Measurements from ENCODE around the gene SCN2A.
A peak's percentile ranks its signal among the peaks of the same experiment; 100 is the strongest.
"Not testable (repeated sequence)": the region's sequence is repeated elsewhere in the genome, so short reads cannot be mapped to it uniquely, and the experiment has no call there.

The SCN2A gene

DNA sequence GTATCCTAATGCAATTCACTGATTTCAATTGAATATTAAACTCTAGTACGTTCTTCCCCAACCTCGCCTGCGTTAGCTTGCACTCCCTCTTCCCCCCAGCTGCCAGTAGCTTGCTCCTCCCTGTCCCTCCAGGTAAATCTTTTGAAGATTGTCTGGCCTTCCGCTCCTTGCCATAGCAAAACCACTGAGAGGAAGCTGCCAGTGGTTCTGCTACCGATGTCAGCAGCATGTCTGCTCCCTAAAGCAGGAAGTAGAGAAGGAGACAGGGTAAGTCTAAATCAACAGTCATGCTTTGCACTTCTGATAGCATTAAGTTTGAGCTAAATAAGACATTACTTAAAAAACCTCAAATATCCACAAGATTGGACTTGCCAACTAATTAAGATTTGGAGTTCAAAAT lies 89.1 kb downstream of the SCN2A start:
- DNase-seq (ENCODE audit: low read depth), result no peak

GRCh38 chr2:165344276-165344675 lies 105.1 kb downstream of the SCN2A start:
- not testable (repeated sequence) for DNase-seq (ENCODE audit: low read depth)

GRCh38 chr2:165348441-165348840 lies 109.2 kb downstream of the SCN2A start:
- DNase-seq (ENCODE audit: low read depth), result no peak

DNA sequence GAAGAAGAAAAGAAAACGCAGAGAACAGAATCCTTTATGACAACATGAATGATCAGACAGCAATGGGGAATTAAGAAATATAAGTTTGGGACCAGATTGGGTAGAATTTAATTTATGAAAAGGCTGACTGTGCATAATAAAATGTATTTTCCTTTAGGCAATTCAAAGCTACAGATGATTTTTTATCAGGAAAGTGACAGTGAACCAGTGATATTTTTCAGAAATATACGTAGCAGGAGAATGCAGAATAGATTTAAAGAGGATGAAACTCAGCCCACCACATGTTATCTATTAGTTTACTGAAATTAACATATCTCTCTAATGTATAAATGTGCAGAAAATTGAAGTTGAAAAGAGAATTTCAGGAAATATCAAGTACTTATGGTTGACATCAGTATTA lies 110.0 kb downstream of the SCN2A start:
- DNase-seq (ENCODE audit: low read depth), result no peak

- no peak for DNase-seq (ENCODE audit: low read depth)
These were observed 118.5 kb downstream of the SCN2A start for GRCh38 chr2:165357758-165358157.

DNA sequence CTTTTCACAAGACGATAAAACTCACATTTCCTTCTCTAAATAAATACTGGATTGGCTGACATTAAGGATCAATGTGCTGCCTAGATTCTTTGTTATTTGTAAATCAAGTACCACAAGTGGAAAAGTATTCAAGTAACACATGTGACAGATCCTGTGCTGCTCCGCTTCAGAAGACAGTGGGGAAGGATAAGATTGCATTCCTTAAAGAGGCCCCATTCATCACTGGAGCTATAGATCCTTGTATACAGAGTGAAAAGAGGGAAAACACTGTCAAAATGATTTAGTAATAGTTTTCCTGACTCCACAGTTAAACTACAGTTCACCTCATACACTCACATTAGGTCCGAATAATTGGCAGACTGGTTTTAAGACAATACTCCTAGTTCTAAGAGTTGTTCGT lies 122.3 kb downstream of the SCN2A start:
- no peak for DNase-seq (ENCODE audit: low read depth)

GRCh38 chr2:165369131-165369897 lies 130.1 kb downstream of the SCN2A start:
- DNase-seq (ENCODE audit: low read depth), result no peak

GRCh38 chr2:165369898-165370296 lies 130.7 kb downstream of the SCN2A start:
- DNase-seq (ENCODE audit: low read depth), result no peak

DNA sequence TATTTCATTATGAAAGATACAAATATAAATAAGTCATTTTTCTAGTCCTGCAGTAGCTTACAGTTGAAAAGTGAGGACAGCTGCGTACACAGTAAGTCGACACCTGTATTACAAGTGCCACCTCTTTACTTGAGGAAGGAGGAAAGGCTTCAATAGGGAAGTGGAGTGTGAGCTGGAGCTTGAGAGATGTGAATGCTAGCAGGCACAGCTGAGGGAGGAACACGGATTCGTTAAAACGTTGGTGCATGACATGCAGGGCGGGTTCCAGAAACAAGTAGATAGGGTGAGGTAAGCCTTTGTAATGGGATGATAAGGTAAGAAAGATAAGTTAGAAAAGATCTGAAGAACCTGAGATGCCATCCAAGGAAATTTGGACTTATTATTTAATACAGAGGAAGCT lies 132.1 kb downstream of the SCN2A start:
- no peak for DNase-seq (ENCODE audit: low read depth)

DNA sequence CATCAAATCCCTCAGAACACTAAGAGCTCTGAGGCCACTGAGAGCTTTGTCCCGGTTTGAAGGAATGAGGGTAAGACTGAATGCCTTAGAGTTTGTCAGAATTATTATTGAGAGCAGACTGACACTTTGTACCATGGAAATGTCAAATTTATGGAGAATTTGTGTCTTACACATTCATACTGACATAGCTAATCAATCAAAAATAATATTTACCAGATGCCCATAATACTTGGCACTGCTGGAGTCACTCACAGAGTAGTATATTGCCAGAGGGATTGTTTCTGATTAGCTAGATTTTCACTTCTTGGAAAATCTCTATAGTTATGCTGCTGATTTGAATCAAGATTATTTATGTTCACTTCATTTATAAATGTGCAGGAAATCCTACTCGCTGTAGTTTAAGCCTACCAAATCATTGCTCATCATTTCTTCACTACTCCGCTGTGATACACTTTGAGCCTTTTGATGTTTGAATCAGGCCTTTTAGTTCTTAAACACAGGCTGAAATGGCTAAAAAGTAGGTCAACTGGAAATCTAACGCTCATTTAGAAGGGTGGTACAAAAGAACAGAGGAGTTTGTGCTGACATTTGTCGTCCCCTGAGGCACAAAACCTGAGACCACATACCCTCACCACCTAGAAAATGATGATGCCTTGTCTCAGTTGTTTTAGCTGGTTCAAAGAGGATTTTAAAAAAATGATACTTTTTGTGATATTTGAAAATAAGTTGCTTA lies 134.2 kb downstream of the SCN2A start:
- DNase-seq (ENCODE audit: low read depth), result no peak

- DNase-seq (ENCODE audit: low read depth), result no peak
These were observed 137.4 kb downstream of the SCN2A start for GRCh38 chr2:165376571-165376975.

DNA sequence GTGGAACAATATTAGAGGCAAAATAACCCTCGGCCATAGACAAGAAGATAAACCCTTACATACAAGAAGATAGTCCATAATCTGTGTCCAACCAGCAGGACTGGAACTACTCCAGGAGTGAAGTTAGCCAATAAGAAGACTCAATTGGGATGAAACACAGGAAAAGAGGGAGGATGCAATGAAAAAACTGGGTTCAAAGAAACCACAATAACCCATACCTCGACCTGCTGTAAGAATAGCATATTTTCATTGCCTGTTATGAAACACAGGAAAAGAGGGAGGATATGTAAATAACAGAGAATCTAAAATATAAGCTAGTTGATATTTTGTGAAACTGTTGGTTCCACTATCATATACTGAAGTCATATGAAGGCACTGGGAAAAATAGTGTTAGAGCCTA lies 143.1 kb downstream of the SCN2A start:
- DNase-seq (ENCODE audit: low read depth), result no peak

- no peak for DNase-seq (ENCODE audit: low read depth)
These were observed 151.7 kb downstream of the SCN2A start for GRCh38 chr2:165390875-165391274.

DNA sequence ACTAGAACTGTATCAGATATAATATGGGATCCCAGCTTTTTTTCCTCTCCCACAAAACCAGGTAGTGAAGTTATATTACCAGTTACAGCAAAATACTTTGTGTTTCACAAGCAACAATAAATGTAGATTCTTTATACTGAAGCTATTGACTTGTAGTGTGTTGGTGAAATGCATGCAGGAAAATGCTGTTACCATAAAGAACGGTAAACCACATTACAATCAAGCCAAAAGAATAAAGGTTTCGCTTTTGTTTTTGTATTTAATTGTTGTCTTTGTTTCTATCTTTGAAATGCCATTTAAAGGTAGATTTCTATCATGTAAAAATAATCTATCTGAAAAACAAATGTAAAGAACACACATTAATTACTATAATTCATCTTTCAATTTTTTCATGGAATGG lies 152.6 kb downstream of the SCN2A start:
- no peak for DNase-seq (ENCODE audit: low read depth)

DNA sequence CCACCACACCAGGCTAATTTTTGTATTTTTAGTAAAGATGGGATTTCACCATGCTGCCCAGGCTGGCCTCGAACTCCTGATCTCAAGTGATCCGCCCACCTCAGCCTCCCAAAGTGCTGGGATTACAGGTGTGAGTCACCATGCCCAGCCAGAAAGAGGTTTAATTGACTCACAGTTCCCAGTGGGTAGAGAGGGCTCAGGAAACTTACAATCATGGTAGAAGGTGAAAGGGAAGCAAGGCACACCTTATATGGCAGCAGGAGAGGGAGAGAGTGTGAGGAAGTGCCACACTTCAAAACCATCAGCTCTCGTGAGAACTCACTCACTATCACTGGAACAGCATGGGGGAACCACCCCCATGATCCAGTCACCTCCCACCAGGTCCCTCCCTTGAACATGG lies 159.4 kb downstream of the SCN2A start:
- peak; percentile 10 for DNase-seq (ENCODE audit: low read depth)

GRCh38 chr2:165401285-165401852 lies 162.2 kb downstream of the SCN2A start:
- no peak for DNase-seq (ENCODE audit: low read depth)

DNA sequence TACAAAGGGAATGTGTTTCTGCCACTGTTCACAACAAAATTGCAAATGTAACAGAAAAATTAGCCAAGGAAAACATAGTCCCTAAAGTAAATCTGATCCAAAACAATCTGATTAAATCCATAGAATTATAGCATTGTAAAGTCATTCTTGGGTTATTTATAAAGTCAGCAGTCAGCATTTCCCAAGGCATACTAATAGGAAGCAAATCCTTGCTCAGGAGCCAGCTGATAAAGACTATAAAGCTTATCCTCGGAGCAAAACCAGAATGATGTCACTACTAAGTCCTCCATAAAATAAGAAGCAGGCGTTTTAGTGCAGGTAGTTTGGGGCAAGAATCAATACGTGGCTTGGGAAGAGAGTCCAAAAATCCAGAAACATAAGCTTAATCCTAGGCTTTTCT lies 162.9 kb downstream of the SCN2A start:
- DNase-seq (ENCODE audit: low read depth), result no peak

DNA sequence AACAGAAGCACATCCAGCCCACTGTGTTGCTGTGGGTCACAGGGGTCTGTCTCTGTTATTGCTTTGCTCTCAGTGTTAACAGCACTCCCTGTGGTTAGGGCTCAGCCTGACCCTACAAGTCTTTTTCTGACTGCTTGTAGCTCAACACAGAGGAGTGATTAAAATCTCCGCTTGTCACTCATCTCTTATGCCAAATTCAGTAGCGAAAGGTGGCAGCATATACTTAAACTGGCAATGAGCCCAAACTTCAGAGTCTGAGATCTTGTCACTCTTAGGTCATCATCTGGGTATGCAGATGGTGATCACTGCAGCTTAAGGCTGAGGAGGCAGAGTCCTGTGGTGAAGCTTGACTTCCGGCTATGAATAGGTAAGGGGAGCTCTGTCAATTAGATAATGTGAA lies 167.0 kb downstream of the SCN2A start:
- no peak for DNase-seq (ENCODE audit: low read depth)

DNA sequence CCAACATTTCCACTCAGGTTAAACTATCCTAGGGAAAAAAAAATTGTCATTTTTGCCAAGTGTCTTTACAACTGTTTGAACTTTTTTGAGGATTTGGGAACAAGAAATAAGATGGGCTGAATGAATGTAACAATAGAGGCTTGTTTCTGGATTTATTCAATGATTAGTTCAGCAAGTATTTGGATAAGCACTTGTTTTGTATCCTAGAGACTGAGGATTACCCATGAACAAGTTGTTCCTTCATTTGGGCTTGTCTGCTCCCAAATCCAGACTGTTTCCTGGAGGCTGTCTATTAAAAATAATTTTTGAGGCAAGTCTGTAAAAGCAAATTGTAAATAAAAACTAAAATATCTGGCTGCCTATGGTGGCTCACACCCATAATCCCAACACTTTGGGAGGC lies 168.3 kb downstream of the SCN2A start:
- DNase-seq (ENCODE audit: low read depth), result no peak

DNA sequence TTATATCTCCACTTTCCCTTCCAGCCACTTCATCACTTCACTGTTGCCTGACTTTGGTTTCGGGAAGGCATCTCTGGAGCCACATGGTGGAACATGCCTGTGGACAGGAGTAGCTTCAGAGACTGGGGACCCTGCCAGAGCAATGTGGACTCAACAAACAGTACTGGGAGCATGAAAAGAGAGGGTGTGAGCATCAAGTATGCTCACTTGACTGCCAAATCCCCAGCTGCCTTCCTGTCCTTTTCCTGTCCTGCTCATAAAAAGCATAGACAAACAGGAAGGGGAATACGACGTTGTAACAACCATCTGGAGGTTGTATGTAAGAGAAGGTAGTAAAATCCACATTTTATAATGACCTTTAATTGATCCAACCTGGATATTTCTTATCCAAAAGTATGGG lies 169.0 kb downstream of the SCN2A start:
- DNase-seq (ENCODE audit: low read depth), result no peak

GRCh38 chr2:165410276-165410675 lies 171.1 kb downstream of the SCN2A start:
- DNase-seq (ENCODE audit: low read depth), result no peak

- DNase-seq (ENCODE audit: low read depth), result no peak
These were observed 175.0 kb downstream of the SCN2A start for GRCh38 chr2:165414187-165414586.

DNA sequence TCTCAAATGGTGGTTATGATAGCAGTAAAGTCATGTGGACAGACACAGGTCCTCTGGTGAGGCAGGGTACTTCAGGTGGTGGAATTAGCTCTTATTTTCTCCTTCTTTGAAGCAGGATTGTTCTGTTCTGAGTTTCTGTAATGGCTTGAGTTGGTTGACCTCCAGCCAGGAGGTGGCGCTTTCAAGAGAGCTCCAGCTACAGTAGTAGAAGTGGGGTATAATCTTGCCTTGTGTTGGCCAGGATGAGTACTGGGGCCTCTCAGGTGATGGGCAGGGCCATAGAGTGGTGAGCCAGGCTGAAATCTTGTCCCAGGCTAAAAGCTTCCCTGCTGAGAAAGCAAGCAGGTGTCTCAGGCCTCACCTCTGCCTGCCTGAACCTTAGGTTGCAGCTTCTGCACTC lies 177.8 kb downstream of the SCN2A start:
- DNase-seq (ENCODE audit: low read depth), result no peak
